Measurements from ENCODE around the gene GLYATL2. TPM values are rescaled to one million over a fixed set of nuclear protein-coding genes. Genes with fewer than 3 reads are reported as not detected.

GLYATL2 gene
- total RNA-seq, 4 donors from 2014 or later: 4.2 TPM; not detected in 3

DNA sequence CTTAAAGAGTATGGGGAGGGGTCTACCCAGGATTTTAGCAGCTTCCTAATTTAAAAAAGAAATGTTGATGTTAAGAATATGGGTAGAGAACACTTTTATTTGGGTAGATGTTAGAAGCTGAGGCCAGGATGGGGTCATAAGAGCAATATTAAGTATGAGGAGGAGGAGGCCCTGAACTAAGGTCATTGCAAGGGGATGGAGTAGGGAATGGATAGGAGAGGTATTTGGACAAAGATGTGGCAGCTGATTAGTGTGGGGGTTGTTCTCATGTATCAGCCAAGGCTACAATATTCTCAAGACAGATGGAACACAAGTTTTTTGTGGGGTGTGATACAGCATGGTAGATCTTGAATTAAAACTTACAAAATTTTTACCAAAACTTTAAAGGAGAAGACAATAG, 35.7 kb upstream of the GLYATL2 start:
- DNase-seq: no peak
- no peak overlapping the region for H3K4me3 ChIP-seq
- H3K36me3 ChIP-seq: no peaks in the 10 kb centered on the region
- H3K9me3 ChIP-seq: no peaks in the 10 kb centered on the region
- no peak overlapping the region for H3K27ac ChIP-seq
- TF ChIP-seq, protein P1, sequence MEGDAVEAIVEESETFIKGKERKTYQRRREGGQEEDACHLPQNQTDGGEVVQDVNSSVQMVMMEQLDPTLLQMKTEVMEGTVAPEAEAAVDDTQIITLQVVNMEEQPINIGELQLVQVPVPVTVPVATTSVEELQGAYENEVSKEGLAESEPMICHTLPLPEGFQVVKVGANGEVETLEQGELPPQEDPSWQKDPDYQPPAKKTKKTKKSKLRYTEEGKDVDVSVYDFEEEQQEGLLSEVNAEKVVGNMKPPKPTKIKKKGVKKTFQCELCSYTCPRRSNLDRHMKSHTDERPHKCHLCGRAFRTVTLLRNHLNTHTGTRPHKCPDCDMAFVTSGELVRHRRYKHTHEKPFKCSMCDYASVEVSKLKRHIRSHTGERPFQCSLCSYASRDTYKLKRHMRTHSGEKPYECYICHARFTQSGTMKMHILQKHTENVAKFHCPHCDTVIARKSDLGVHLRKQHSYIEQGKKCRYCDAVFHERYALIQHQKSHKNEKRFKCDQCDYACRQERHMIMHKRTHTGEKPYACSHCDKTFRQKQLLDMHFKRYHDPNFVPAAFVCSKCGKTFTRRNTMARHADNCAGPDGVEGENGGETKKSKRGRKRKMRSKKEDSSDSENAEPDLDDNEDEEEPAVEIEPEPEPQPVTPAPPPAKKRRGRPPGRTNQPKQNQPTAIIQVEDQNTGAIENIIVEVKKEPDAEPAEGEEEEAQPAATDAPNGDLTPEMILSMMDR (IDR thresholded peaks at IDR 0.05): no peak
- TF ChIP-seq POLR2A (IDR thresholded peaks at IDR 0.05): no peak
- no peaks in the 10 kb centered on the region for H3K4me1 ChIP-seq
- intact Hi-C loops (cut with DNase I; ENCODE audit: low total_unique reads): no loop called here
- H3K27me3 ChIP-seq: no peaks in the 10 kb centered on the region

- intact Hi-C loops (cut with DNase I; ENCODE audit: low total_unique reads): no loop called here
- H3K9me3 ChIP-seq: no peaks in the 10 kb centered on the region
- TF ChIP-seq, protein P1 (IDR thresholded peaks at IDR 0.05): no peak
- TF ChIP-seq POLR2A (IDR thresholded peaks at IDR 0.05): no peak
- no peaks in the 10 kb centered on the region for H3K27me3 ChIP-seq
- no peak overlapping the region for H3K27ac ChIP-seq
- H3K4me3 ChIP-seq: no peak overlapping the region
- H3K36me3 ChIP-seq: no peaks in the 10 kb centered on the region
- no peaks in the 10 kb centered on the region for H3K4me1 ChIP-seq
- DNase-seq: no peak
These were observed 23.1 kb upstream of the GLYATL2 start for GRCh38 chr11:58867556-58867955.

DNA sequence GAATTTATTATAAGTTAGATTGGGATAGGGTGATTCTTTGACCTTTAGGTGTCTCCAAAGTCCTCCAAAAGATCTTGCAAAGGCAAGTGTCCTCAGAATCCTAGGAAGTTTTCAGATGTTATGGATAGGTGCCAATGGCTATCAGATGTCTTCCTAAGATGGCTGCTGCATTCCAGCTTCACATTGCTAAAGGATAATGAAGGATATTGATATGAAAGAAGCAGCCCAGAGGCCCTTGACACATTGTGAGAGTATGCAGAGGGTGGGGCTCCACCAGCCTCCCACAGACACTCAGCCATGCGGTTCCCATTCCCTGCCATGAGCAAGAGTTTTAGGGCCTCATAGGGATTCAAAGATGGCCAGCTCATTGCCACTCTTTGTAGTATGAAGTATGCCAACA, 22.3 kb upstream of the GLYATL2 start:
- Histone ChIP-seq H3K27me3 (no peaks in the 10 kb centered on the region), H3K4me1 (no peaks in the 10 kb centered on the region), H3K36me3 (no peaks in the 10 kb centered on the region)

DNA sequence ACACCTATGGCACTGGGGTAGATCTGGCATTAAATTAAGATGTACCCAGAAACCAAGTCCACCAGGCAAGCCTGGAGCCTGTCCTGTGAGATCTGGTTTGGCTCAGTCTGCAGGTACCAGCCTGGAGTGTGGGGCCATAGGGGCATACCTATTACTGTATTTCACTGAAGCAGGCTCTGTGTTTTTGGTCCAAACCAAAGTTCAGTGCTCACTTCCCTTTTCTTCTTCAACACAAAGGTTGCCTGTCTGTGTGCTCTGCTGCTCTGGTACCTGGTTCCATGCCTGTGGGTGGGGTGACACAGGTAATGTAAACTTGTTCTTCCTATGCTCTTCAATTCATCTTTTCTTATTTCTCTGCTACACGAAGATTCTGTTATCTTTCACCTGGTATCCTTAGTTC, 19.8 kb upstream of the GLYATL2 start:
- intact Hi-C loops (cut with DNase I; ENCODE audit: low total_unique reads): no loop called here
- H3K27ac ChIP-seq: no peak overlapping the region
- H3K4me3 ChIP-seq: no peak overlapping the region
- no peaks in the 10 kb centered on the region for H3K4me1 ChIP-seq
- no peaks in the 10 kb centered on the region for H3K27me3 ChIP-seq
- H3K9me3 ChIP-seq: no peaks in the 10 kb centered on the region
- no peak for DNase-seq
- TF ChIP-seq POLR2A (IDR thresholded peaks at IDR 0.05): no peak
- TF ChIP-seq, protein P1 (IDR thresholded peaks at IDR 0.05): no peak
- H3K36me3 ChIP-seq: no peaks in the 10 kb centered on the region

More for the DNA sequence above, 22.3 kb upstream of the GLYATL2 start:
- no peak for DNase-seq
- no peak for TF ChIP-seq POLR2A (IDR thresholded peaks at IDR 0.05)
- TF ChIP-seq, protein P1 (IDR thresholded peaks at IDR 0.05): no peak
- no peak overlapping the region for H3K4me3 ChIP-seq
- no peak overlapping the region for H3K27ac ChIP-seq
- H3K9me3 ChIP-seq: no peaks in the 10 kb centered on the region
- intact Hi-C loops (cut with DNase I; ENCODE audit: low total_unique reads): no loop called here

- Histone ChIP-seq H3K4me3 (no peak overlapping the region), H3K36me3 (no peaks in the 10 kb centered on the region), H3K9me3 (no peaks in the 10 kb centered on the region), H3K4me1 (no peaks in the 10 kb centered on the region), H3K27me3 (no peaks in the 10 kb centered on the region), H3K27ac (no peak overlapping the region)
- TF ChIP-seq, protein P1 (IDR thresholded peaks at IDR 0.05): no peak
- no peak for TF ChIP-seq POLR2A (IDR thresholded peaks at IDR 0.05)
- DNase-seq: no peak
- intact Hi-C loops (cut with DNase I; ENCODE audit: low total_unique reads): no loop called here
These were observed 19.2 kb upstream of the GLYATL2 start for GRCh38 chr11:58863697-58864096.
